ENCODE data around the gene SF3A1. TPM values are rescaled to one million over a fixed set of nuclear protein-coding genes. Genes with fewer than 3 reads are reported as not detected.

Gene SF3A1
- total and polyA plus RNA-seq, 2 of the 8 experiments (the other 6 are each of a cell fraction or from before 2014, with no cell fraction given), result 27.8 to 285 TPM

GRCh38 chr22:30286813-30287647, 69.7 kb downstream of the SF3A1 start (continued):
- TF ChIP-seq JUND (IDR thresholded peaks at IDR 0.05; ENCODE audit: low read length), result no peak
- TF ChIP-seq JUN (IDR thresholded peaks at IDR 0.05; ENCODE audit: low read depth, low read length), result no peak
- TF ChIP-seq HDAC6 (IDR thresholded peaks at IDR 0.05; ENCODE audit: low read depth, low read length), result no peak
